Upper lobe of left lung (tissue), 6 donors: ENCODE results near the gene SMOC2. TPM values are rescaled to one million over a fixed set of nuclear protein-coding genes. Genes with fewer than 3 reads are reported as not detected.
A peak's percentile ranks its signal among the peaks of the same experiment; 100 is the strongest.

ENCODE experiments used
- ATAC-seq, 2 donors: fragments of 200-7000 bp; cut with Tn5 transposase; one replicate each; pipeline ENCODE4 v1.9.1; 2022; ENCODE audit warnings: mild to moderate bottlenecking in 2 of 2, moderate library complexity in 2 of 2; ENCODE audit not compliant: low FRiP score in 2 of 2
- DNase-seq, 2 donors: peaks; one replicate each; pipeline ENCODE4 v3.0.0-alpha.2; 2019 to 2020
- H3K27ac ChIP-seq, 4 donors: fragments of 200-600 bp; sonication (generic); one replicate each; pipeline ENCODE4 v1.5.1; 2016 to 2019
- H3K27me3 ChIP-seq, 4 donors: fragments of 200-600 bp; sonication (generic); one replicate each; pipeline ENCODE4 v1.5.1; 2017 to 2019
- H3K36me3 ChIP-seq, 4 donors: fragments of 200-600 bp; sonication (generic); one replicate each; pipeline ENCODE4 v1.5.1; 2016 to 2019
- H3K4me1 ChIP-seq, 4 donors: fragments of 200-600 bp; sonication (generic); one replicate each; pipeline ENCODE4 v1.5.1; 2018 to 2019
- H3K4me3 ChIP-seq, 4 donors: fragments of 200-600 bp; sonication (generic); one replicate each; pipeline ENCODE4 v1.5.1; 2017 to 2019; ENCODE audit warnings: mild to moderate bottlenecking in 2 of 4, moderate library complexity in 1 of 4
- H3K9me3 ChIP-seq, 4 donors: fragments of 200-600 bp; sonication (generic); one replicate each; pipeline ENCODE4 v1.5.1; 2018 to 2019
- EP300 ChIP-seq, 4 donors: sonication (generic); formaldehyde crosslinking; IDR thresholded peaks; one replicate each; pipeline ENCODE4 v1.5.1; 2017; ENCODE audit warnings: antibody characterized with exemption in 4 of 4, control low read depth in 2 of 4
- POLR2A ChIP-seq, 4 donors: fragments of 450-650 bp; IDR thresholded peaks; one replicate each; pipeline ENCODE4 v1.5.1; 2016 to 2017; ENCODE audit warnings: antibody characterized with exemption in 4 of 4, mild to moderate bottlenecking in 2 of 4
- POLR2AphosphoS5 ChIP-seq, 2 donors: sonication (generic); formaldehyde crosslinking; IDR thresholded peaks; one replicate each; pipeline ENCODE4 v1.5.1; 2017; ENCODE audit warnings: antibody characterized with exemption in 2 of 2
- WGBS, 2 donors: methylation state at CpG; one replicate each; pipeline ENCODE4 v1.1.5; 2017 to 2018; 5-methylcytosine and 5-hydroxymethylcytosine counted together
- total RNA-seq, 6 donors: library from RNA; depleted of rRNA in 4 of 6; stranded (reverse); fragments of >200 nt in 4 of 6; gene quantifications; one replicate each; pipeline versions ENCODE4 v1.1.0 to v1.2.1, GENCODE V29; 2016 to 2021
- TF ChIP-seq, protein P1 (sequence below), 6 experiments: fragments of 450-650 bp in 4 of 6; fragments of 200-600 bp in 2 of 6; sonication (generic) in 2 of 6; IDR thresholded peaks; one replicate each; pipeline ENCODE4 v1.5.1; 2016 to 2019; ENCODE audit warnings: antibody characterized with exemption in 6 of 6
- donor health status: DM: no; HTN: no; CAD: no; lungs with moderate emphysema.
- donor health status: DM: no; HTN: yes; CAD: no; lungs with severe emphysema.

The SMOC2 gene, protein sequence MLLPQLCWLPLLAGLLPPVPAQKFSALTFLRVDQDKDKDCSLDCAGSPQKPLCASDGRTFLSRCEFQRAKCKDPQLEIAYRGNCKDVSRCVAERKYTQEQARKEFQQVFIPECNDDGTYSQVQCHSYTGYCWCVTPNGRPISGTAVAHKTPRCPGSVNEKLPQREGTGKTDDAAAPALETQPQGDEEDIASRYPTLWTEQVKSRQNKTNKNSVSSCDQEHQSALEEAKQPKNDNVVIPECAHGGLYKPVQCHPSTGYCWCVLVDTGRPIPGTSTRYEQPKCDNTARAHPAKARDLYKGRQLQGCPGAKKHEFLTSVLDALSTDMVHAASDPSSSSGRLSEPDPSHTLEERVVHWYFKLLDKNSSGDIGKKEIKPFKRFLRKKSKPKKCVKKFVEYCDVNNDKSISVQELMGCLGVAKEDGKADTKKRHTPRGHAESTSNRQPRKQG
- total RNA-seq, result 10 to 100 TPM in 1 of 6 donors, 1 to 10 TPM in 5; 1.0 to 18.9 (median 5.0) TPM

DNA sequence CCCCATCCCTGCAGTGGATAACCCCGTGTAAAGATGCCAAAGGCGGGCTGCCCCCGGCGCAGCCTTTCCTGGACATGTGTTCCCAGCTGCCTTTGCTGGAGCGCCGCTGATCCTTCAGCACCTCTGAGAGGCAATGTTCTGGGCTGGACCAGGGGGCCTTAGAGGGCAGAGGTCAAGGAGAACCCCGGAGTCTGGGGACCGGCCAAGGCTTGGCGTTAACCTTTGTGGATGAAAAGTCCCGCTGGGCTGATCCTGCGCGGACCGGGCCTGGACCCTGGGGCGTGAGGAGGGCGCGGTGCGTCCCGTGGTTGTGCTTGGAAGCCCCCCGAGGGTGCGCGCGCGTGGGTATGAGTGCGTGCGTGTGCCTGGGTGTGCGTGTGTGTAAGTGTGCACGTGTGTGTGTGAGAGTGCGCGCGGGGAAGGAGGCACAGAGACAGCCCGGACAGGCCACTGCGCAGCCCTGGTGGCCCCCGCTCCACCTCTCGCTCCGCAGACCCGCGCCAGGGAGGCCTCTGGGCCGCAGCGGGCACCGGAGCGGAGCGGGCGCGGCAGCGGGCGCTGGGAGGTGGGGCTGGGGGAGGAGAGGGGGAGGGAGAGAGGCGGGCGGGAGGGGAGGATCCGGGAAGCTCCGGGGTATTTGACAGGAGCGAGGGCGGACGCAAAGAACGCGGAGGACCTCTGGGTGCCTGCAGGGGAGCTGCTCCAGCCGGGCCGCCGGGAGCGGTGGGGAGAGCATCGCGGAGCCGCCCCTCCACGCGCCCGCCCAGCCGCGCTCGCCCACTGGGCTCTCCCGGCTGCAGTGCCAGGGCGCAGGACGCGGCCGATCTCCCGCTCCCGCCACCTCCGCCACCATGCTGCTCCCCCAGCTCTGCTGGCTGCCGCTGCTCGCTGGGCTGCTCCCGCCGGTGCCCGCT, at the start of gene SMOC2:
Gene SMOC2, plus strand, starts transcription at position 665 of the 914 bp plus-strand sequence. Its CDS starts 187 bp downstream, at position 852.
- peak in 1 of 2 donors; percentile 77 for ATAC-seq
- TF ChIP-seq, protein P1, sequence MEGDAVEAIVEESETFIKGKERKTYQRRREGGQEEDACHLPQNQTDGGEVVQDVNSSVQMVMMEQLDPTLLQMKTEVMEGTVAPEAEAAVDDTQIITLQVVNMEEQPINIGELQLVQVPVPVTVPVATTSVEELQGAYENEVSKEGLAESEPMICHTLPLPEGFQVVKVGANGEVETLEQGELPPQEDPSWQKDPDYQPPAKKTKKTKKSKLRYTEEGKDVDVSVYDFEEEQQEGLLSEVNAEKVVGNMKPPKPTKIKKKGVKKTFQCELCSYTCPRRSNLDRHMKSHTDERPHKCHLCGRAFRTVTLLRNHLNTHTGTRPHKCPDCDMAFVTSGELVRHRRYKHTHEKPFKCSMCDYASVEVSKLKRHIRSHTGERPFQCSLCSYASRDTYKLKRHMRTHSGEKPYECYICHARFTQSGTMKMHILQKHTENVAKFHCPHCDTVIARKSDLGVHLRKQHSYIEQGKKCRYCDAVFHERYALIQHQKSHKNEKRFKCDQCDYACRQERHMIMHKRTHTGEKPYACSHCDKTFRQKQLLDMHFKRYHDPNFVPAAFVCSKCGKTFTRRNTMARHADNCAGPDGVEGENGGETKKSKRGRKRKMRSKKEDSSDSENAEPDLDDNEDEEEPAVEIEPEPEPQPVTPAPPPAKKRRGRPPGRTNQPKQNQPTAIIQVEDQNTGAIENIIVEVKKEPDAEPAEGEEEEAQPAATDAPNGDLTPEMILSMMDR (IDR thresholded peaks at IDR 0.05), result no peak
- TF ChIP-seq POLR2A (IDR thresholded peaks at IDR 0.05) (no peak), EP300 (IDR thresholded peaks at IDR 0.05) (no peak), POLR2AphosphoS5 (IDR thresholded peaks at IDR 0.05) (no peak)
- 6 to 15% methylated on average over 14 to 52 of the region's 81 CpGs for WGBS, 2 donors

DNA sequence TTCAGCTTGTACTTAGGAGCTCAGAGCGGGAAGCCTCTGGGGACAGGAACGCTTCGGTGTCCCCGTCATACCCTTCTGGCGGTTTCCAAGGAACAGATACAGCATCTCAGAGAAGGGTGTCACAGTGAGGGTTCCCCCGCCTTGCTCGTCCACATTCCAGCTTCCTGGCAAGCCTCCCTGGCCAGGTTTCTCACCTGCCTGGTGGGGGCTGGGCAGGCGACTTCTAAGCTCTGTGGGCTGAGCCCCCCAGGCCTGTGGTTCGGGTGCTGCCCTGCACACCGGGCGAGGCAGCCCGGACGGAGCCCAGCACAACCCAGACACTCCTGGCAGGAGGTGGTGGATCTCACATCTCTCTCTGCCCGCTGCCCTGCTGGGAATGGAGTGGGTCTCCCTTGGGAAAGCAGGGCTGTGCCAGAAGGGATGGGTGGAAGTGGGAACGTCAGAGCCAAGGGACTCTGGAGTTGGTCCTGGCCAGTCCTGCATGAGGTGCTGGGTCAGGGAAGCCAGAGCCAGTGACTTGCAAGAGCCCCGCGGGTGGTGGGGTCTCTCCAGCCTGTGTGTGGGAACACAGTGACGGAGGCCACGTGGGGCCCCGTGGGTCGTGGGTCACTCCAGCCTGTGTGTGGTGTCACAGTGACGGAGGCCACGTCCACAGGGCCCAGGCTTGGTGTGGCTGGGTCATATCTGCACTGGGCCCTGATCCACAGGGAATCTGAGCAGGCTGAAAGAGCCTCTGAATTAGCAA, 47.7 kb upstream of the SMOC2 start:
- H3K4me3 ChIP-seq, result no peak overlapping the region
- 78 to 88% methylated on average over 20 to 23 of the region's 23 CpGs for WGBS, 2 donors
- no peak overlapping the region for H3K27ac ChIP-seq
- H3K9me3 ChIP-seq, result no peaks in the 10 kb centered on the region
- no peaks in the 10 kb centered on the region for H3K36me3 ChIP-seq
- TF ChIP-seq, protein P1 (IDR thresholded peaks at IDR 0.05), result no peak
- TF ChIP-seq POLR2AphosphoS5 (IDR thresholded peaks at IDR 0.05), result no peak
- no peak for TF ChIP-seq POLR2A (IDR thresholded peaks at IDR 0.05)
- TF ChIP-seq EP300 (IDR thresholded peaks at IDR 0.05), result no peak
- H3K27me3 ChIP-seq, result no peaks in the 10 kb centered on the region
- no peaks in the 10 kb centered on the region for H3K4me1 ChIP-seq
- DNase-seq (peak in 1 of 2 donors; percentile 54), ATAC-seq (peak in 1 of 2 donors; percentile 8)

More for the DNA sequence above, at the start of gene SMOC2:
- H3K4me3 ChIP-seq, result peak within 1 kb of the TSS in 3 of 4 donors; percentile 30 to 48 (median 46)
- H3K36me3 ChIP-seq, result no peaks in the 10 kb centered on the region
- peaks cover 0 to 25% (median 12%) of the 10 kb centered on the region in 4 donors for H3K27me3 ChIP-seq
- peaks cover 3 to 21% (median 15%) of the 10 kb centered on the region in 4 donors for H3K4me1 ChIP-seq
- DNase-seq, result peak in 1 of 2 donors; percentile 85
- H3K27ac ChIP-seq, result no peak within 1 kb of the TSS
- H3K9me3 ChIP-seq, result no peaks in the 10 kb centered on the region

DNA sequence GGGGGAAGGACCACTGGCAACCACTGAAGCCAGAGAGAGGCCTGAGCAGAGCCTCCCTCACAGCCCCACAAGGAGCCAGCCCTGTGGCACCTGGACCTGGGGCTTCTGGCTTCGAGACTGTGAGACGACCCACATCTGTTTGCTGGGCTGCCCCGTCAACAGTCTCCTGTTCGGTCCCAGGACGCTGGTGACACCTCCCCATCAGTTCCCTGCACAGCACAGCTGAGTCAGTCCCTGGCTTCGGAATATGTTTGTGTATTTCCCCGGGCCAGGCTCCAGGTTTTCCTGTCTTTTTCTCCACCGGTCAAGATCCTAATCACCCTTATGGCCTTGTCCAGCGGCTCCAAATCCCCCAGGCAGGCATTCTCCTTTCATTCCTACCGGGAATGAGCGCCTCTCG, 46.4 kb upstream of the SMOC2 start:
- WGBS, 2 donors, result 78 to 87% methylated on average over 12 of the region's 12 CpGs
- DNase-seq (peak in 1 of 2 donors; percentile 27), ATAC-seq (peak in 1 of 2 donors; percentile 36)
- Histone ChIP-seq H3K27me3 (no peaks in the 10 kb centered on the region), H3K4me3 (no peak overlapping the region), H3K27ac (no peak overlapping the region), H3K4me1 (no peaks in the 10 kb centered on the region), H3K36me3 (no peaks in the 10 kb centered on the region), H3K9me3 (no peaks in the 10 kb centered on the region)
- TF ChIP-seq, protein P1 (IDR thresholded peaks at IDR 0.05), result no peak
- TF ChIP-seq POLR2AphosphoS5 (IDR thresholded peaks at IDR 0.05) (no peak), POLR2A (IDR thresholded peaks at IDR 0.05) (no peak), EP300 (IDR thresholded peaks at IDR 0.05) (no peak)

DNA sequence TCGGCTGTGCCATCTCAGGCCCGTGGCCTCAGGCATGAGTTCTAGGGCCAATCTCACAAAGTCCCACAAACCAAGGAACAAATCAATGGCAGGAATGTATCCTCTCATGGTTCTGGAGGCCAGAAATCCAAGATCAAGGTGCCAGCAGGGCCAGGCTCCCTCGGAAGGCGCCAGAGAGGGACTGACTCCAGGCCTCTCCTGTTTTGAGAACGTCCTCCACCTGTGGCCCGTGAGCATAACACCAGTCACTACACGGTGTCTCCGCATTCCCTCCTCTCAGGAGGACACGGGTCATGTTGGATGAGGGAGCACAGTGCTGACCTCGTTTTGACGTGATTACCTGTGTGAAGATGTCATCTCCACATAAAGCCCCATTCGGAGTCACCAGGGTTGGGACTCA, 45.0 kb upstream of the SMOC2 start:
- DNase-seq (no peak), ATAC-seq (no peak)
- Histone ChIP-seq H3K4me3 (no peak overlapping the region), H3K9me3 (no peaks in the 10 kb centered on the region), H3K4me1 (no peaks in the 10 kb centered on the region), H3K36me3 (no peaks in the 10 kb centered on the region), H3K27me3 (no peaks in the 10 kb centered on the region), H3K27ac (no peak overlapping the region)
- TF ChIP-seq POLR2AphosphoS5 (IDR thresholded peaks at IDR 0.05) (no peak), POLR2A (IDR thresholded peaks at IDR 0.05) (no peak), EP300 (IDR thresholded peaks at IDR 0.05) (no peak)
- TF ChIP-seq, protein P1 (IDR thresholded peaks at IDR 0.05), result no peak
- 78 to 86% methylated on average over 10 to 12 of the region's 12 CpGs for WGBS, 2 donors
